Esophagus squamous epithelium (tissue), 4 donors: ENCODE measurements around the gene MIXL1.

Experiments used
- CTCF ChIP-seq, 6 experiments: fragments of 450-650 bp in 4 of 6; fragments of 200-600 bp in 2 of 6; sonication (generic) in 2 of 6; IDR thresholded peaks; one replicate each; pipeline ENCODE4 v1.5.1; 2016 to 2019; ENCODE audit warnings: antibody characterized with exemption in 6 of 6, mild to moderate bottlenecking in 4 of 6, moderate library complexity in 4 of 6
- POLR2A ChIP-seq, 4 donors: fragments of 450-650 bp; IDR thresholded peaks; one replicate each; pipeline ENCODE4 v1.6.1; 2017; ENCODE audit warnings: antibody characterized with exemption in 4 of 4, mild to moderate bottlenecking in 4 of 4, moderate library complexity in 3 of 4

GRCh38 chr1:226215239-226215638 is 8.2 kb upstream of the MIXL1 start:
- TF ChIP-seq CTCF (IDR thresholded peaks at IDR 0.05) (no peak), POLR2A (IDR thresholded peaks at IDR 0.05) (no peak)
